Colonic mucosa (tissue), 4 donors: ENCODE measurements around the gene MTM1. TPM values are rescaled to one million over a fixed set of nuclear protein-coding genes. Genes with fewer than 3 reads are reported as not detected.
A peak's percentile ranks its signal among the peaks of the same experiment; 100 is the strongest.

Experiments used
- DNase-seq: peaks from one replicate; pipeline ENCODE4 v3.0.0-alpha.2; 2020
- H3K27ac ChIP-seq: fragments of 200-600 bp; one replicate; pipeline ENCODE4 v1.8.0; 2021
- H3K27me3 ChIP-seq: fragments of 200-600 bp; one replicate; pipeline ENCODE4 v1.8.0; 2021
- H3K36me3 ChIP-seq: fragments of 200-600 bp; one replicate; pipeline ENCODE4 v1.8.0; 2021
- H3K4me1 ChIP-seq: fragments of 200-600 bp; one replicate; pipeline ENCODE4 v1.8.0; 2021; ENCODE audit warnings: mild to moderate bottlenecking
- H3K4me3 ChIP-seq: fragments of 200-600 bp; one replicate; pipeline ENCODE4 v1.8.0; 2021
- H3K9ac ChIP-seq, 2 donors: one replicate each; pipeline ENCODE4 v1.7.0; 2013; ENCODE audit warnings: control low read depth in 2 of 2, low read depth in 2 of 2, low read length in 2 of 2
- H3K9me3 ChIP-seq: fragments of 200-600 bp; one replicate; pipeline ENCODE4 v1.8.0; 2021
- CTCF ChIP-seq: fragments of 200-600 bp; IDR thresholded peaks from one replicate; pipeline ENCODE4 v1.8.0; 2022; ENCODE audit warnings: antibody characterized with exemption, mild to moderate bottlenecking
- intact Hi-C: fragments of 100-400 bp; cut with DNase I; formaldehyde crosslinking; loops from one replicate; pipeline ENCODE4 v1.14.1; 2022
- total RNA-seq, 2 donors: library from RNA; stranded (reverse); fragmentation: NEBNext Ultra II Directional in 1 of 2; extraction: Animal tissue kit (Norgen Biotek cat#: 25700) in 1 of 2; gene quantifications; one replicate each; pipeline ENCODE4 v1.2.1, GENCODE V29; 2021
- donor health status: healthy.
- donor health status: DM: no; HTN: no; CAD: no.
- donor health status: DM: no; HTN: no; CAD: no.

MTM1 gene
- total RNA-seq, 2 donors from 2014 or later = 36.8 to 61.3 TPM

- DNase-seq = no peak
- no peak overlapping the region for H3K27ac ChIP-seq
- no peak overlapping the region for H3K4me3 ChIP-seq
- H3K36me3 ChIP-seq = no peaks in the 10 kb centered on the region
- H3K4me1 ChIP-seq = peaks cover 6% of the 10 kb centered on the region
- no peak overlapping the region for H3K9ac ChIP-seq
- H3K27me3 ChIP-seq = no peaks in the 10 kb centered on the region
- H3K9me3 ChIP-seq = no peaks in the 10 kb centered on the region
- no peak for TF ChIP-seq CTCF
- intact Hi-C loops = no loop called here
Observed at GRCh38 chrX:150544835-150545770, 23.3 kb upstream of the MTM1 start.

GRCh38 chrX:150546711-150547153, 21.7 kb upstream of the MTM1 start:
- H3K4me1 ChIP-seq = peaks cover 6% of the 10 kb centered on the region
- DNase-seq = no peak
- no peak for TF ChIP-seq CTCF
- H3K27me3 ChIP-seq = no peaks in the 10 kb centered on the region
- H3K9ac ChIP-seq = no peak overlapping the region
- H3K27ac ChIP-seq = no peak overlapping the region
- intact Hi-C loops = no loop called here
- no peak overlapping the region for H3K4me3 ChIP-seq
- H3K9me3 ChIP-seq = no peaks in the 10 kb centered on the region
- H3K36me3 ChIP-seq = no peaks in the 10 kb centered on the region

GRCh38 chrX:150547375-150548115, 20.9 kb upstream of the MTM1 start:
- Histone ChIP-seq H3K4me3 (peak overlapping the region; percentile 25), H3K36me3 (no peaks in the 10 kb centered on the region), H3K9me3 (no peaks in the 10 kb centered on the region), H3K9ac (peak overlapping the region; percentile 33 to 39), H3K27me3 (no peaks in the 10 kb centered on the region), H3K4me1 (peaks cover 6% of the 10 kb centered on the region), H3K27ac (peak overlapping the region; percentile 65)
- peak; percentile 71 for DNase-seq
- no peak for TF ChIP-seq CTCF
- intact Hi-C loops = no loop called here

- no peaks in the 10 kb centered on the region for H3K9me3 ChIP-seq
- peaks cover 6% of the 10 kb centered on the region for H3K4me1 ChIP-seq
- intact Hi-C loops = no loop called here
- no peak for TF ChIP-seq CTCF
- H3K4me3 ChIP-seq = no peak overlapping the region
- H3K27ac ChIP-seq = peak overlapping the region; percentile 65
- peak overlapping the region in 1 of 2 donors; percentile 39 for H3K9ac ChIP-seq
- no peaks in the 10 kb centered on the region for H3K36me3 ChIP-seq
- no peak for DNase-seq
- no peaks in the 10 kb centered on the region for H3K27me3 ChIP-seq
Observed at GRCh38 chrX:150548251-150548650, 20.2 kb upstream of the MTM1 start.

- H3K27ac ChIP-seq = no peak overlapping the region
- H3K4me3 ChIP-seq = no peak overlapping the region
- H3K36me3 ChIP-seq = no peaks in the 10 kb centered on the region
- H3K9me3 ChIP-seq = no peaks in the 10 kb centered on the region
- intact Hi-C loops = no loop called here
- DNase-seq = no peak
- H3K4me1 ChIP-seq = peaks cover 6% of the 10 kb centered on the region
- TF ChIP-seq CTCF = no peak
- H3K9ac ChIP-seq = no peak overlapping the region
- H3K27me3 ChIP-seq = no peaks in the 10 kb centered on the region
Observed at GRCh38 chrX:150548684-150549083, 19.7 kb upstream of the MTM1 start.
